CD4-positive, alpha-beta T cell treated with Interferon gamma for 1 hour (primary cell): ENCODE data around the gene OR2Y1.
"Not testable (repeated sequence)": the region's sequence is repeated elsewhere in the genome, so short reads cannot be mapped to it uniquely, and the experiment has no call there.

Experiments used
- DNase-seq: peaks from one replicate; pipeline ENCODE4 v3.0.0-alpha.2; 2020

Gene OR2Y1

GRCh38 chr5:180736536-180736935 is 3.3 kb downstream of the OR2Y1 start:
- DNase-seq, result no peak

GRCh38 chr5:180724944-180725343 is 14.9 kb downstream of the OR2Y1 start:
- no peak for DNase-seq

GRCh38 chr5:180723936-180724335 is 15.9 kb downstream of the OR2Y1 start:
- DNase-seq, result no peak

- DNase-seq, result peak; percentile 1
Measured at GRCh38 chr5:180720486-180720885, 19.4 kb downstream of the OR2Y1 start.

GRCh38 chr5:180719781-180720180 is 20.1 kb downstream of the OR2Y1 start:
- no peak for DNase-seq

GRCh38 chr5:180718810-180719453 is 20.9 kb downstream of the OR2Y1 start:
- no peak for DNase-seq

- DNase-seq, result no peak
Measured at GRCh38 chr5:180717989-180718388, 21.9 kb downstream of the OR2Y1 start.

- DNase-seq, result no peak
Measured at GRCh38 chr5:180704362-180704761, 35.5 kb downstream of the OR2Y1 start.

GRCh38 chr5:180703912-180704311 is 35.9 kb downstream of the OR2Y1 start:
- DNase-seq, result no peak

GRCh38 chr5:180703371-180703770 is 36.5 kb downstream of the OR2Y1 start:
- not testable (repeated sequence) for DNase-seq

- not testable (repeated sequence) for DNase-seq
Measured at GRCh38 chr5:180700440-180700839, 39.4 kb downstream of the OR2Y1 start.

- no peak for DNase-seq
Measured at GRCh38 chr5:180699042-180699441, 40.8 kb downstream of the OR2Y1 start.

GRCh38 chr5:180696116-180696515 is 43.7 kb downstream of the OR2Y1 start:
- DNase-seq, result no peak

- no peak for DNase-seq
Measured at GRCh38 chr5:180692429-180692828, 47.4 kb downstream of the OR2Y1 start.

- DNase-seq, result no peak
Measured at GRCh38 chr5:180691046-180691445, 48.8 kb downstream of the OR2Y1 start.

- DNase-seq, result no peak
Measured at GRCh38 chr5:180690562-180690961, 49.3 kb downstream of the OR2Y1 start.

- no peak for DNase-seq
Measured at GRCh38 chr5:180689775-180690174, 50.1 kb downstream of the OR2Y1 start.
